GM21526 (cell line): ENCODE results near the gene FOXP1.
"Not testable (repeated sequence)": the region's sequence is repeated elsewhere in the genome, so short reads cannot be mapped to it uniquely, and the experiment has no call there.

Source experiments
- ATAC-seq: cut with Tn5 transposase; IDR thresholded peaks from one replicate; pipeline ENCODE4 v1.9.1; 2021; ENCODE audit warnings: moderate library complexity; ENCODE audit not compliant: unreplicated experiment, low FRiP score

Gene FOXP1

GRCh38 chr3:70982700-70983140, 600.8 kb downstream of the FOXP1 start:
- no peak for ATAC-seq

- ATAC-seq: no peak
These were observed 601.2 kb downstream of the FOXP1 start for GRCh38 chr3:70982284-70982683.

GRCh38 chr3:70981231-70981880, 602.2 kb downstream of the FOXP1 start:
- ATAC-seq: no peak

GRCh38 chr3:70980646-70981170, 602.8 kb downstream of the FOXP1 start:
- no peak for ATAC-seq

- no peak for ATAC-seq
These were observed 603.4 kb downstream of the FOXP1 start for GRCh38 chr3:70979983-70980645.

GRCh38 chr3:70977712-70978111, 605.8 kb downstream of the FOXP1 start:
- ATAC-seq: no peak

GRCh38 chr3:70975981-70976380, 607.5 kb downstream of the FOXP1 start:
- ATAC-seq: not testable (repeated sequence)

GRCh38 chr3:70974747-70975146, 608.8 kb downstream of the FOXP1 start:
- ATAC-seq: no peak

GRCh38 chr3:70973558-70973957, 610.0 kb downstream of the FOXP1 start:
- no peak for ATAC-seq

GRCh38 chr3:70972855-70973254, 610.7 kb downstream of the FOXP1 start:
- ATAC-seq: no peak

GRCh38 chr3:70970952-70971351, 612.6 kb downstream of the FOXP1 start:
- no peak for ATAC-seq

GRCh38 chr3:70970171-70970570, 613.4 kb downstream of the FOXP1 start:
- no peak for ATAC-seq

- no peak for ATAC-seq
These were observed 619.9 kb downstream of the FOXP1 start for GRCh38 chr3:70963431-70964275.

- ATAC-seq: no peak
These were observed 623.8 kb downstream of the FOXP1 start for GRCh38 chr3:70959506-70960291.

GRCh38 chr3:70952033-70952747, 631.3 kb downstream of the FOXP1 start:
- no peak for ATAC-seq

- ATAC-seq: no peak
These were observed 632.2 kb downstream of the FOXP1 start for GRCh38 chr3:70951316-70951715.

GRCh38 chr3:70947579-70947978, 635.9 kb downstream of the FOXP1 start:
- ATAC-seq: no peak

- no peak for ATAC-seq
These were observed 639.6 kb downstream of the FOXP1 start for GRCh38 chr3:70943886-70944285.

- ATAC-seq: no peak
These were observed 650.3 kb downstream of the FOXP1 start for GRCh38 chr3:70933105-70933810.
